Central memory CD4-positive, alpha-beta T cell (primary cell): ENCODE measurements around the gene REM2.
"Not testable (repeated sequence)": the region's sequence is repeated elsewhere in the genome, so short reads cannot be mapped to it uniquely, and the experiment has no call there.

Experiments
- DNase-seq: peaks from one replicate; pipeline ENCODE4 v3.0.0; 2022

The REM2 gene

GRCh38 chr14:22900081-22900799 is 17.2 kb downstream of the REM2 start:
- DNase-seq = peak; percentile 60

DNA sequence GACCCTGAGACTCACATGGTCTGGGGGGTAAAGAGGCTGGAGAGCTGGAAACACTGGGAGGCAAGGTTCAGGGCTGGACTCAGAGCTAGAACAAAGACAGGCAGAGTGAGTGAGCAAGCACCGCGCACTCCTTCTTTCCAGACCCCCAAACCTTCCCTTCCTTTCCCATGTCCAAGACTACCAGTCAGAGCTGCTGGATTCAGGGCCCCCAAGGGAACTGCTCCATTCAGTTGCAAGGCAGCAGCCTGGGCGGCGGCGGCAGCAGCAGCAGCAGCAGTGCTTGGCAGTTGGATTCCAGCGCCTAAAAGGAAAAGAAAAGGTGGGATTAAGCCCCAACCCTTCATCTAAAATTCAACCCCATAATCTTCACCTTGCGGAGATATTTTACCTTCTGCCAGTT is 18.8 kb downstream of the REM2 start:
- DNase-seq = no peak

DNA sequence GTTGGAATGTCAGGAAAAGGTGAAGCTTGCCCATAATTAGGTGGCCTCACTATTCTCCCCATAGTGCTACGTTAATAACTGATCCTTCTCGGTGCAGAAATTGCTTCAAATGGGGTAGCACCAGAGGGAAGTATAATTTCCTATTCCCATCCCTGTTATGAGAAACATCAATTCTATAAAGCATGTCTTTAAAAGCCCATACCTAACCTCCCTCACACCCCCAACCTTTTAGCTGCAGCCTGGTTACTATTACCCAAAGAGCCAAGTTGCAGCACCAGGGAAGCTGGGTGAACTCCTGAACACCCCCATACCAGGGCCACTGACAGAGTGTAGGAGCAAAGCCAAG is 20.7 kb downstream of the REM2 start:
- no peak for DNase-seq

DNA sequence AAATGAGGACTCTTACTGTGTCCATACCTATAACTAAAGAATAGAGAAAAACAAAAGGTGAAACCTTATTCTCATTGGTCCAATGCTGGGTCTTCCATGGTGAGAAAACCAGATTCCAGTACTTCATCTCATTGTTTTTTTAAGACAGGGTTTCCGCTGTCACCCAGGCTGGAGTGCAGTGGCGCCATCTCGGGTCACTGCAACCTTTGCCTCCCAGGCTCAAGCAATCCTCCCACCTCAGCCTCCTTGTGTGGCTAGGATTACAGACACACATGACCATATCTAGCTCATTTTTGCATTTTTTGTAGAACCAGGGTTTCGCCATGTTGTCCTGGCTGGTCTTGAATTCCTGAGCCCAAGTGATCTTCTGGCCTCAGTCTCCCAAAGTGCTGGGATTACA is 22.6 kb downstream of the REM2 start:
- DNase-seq = no peak

DNA sequence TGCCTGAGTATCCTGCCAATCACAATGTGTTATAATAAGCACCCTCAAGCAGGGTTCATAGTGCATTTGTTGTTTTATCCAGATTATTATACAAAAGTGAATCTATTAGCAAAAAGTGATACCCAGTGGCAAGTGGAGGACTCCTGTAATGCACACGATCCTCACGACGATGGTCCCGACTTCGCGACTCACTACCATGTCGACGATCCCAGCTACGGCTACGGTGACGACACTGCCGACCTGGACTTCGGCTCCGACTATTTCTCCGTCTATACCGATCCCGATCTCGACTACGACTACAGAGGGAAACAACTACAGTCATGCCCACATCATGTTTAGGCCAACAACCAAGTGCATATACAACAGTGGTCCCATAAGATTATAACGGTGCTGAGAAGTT is 23.1 kb downstream of the REM2 start:
- no peak for DNase-seq

GRCh38 chr14:22907429-22907828 is 24.4 kb downstream of the REM2 start:
- DNase-seq = no peak

DNA sequence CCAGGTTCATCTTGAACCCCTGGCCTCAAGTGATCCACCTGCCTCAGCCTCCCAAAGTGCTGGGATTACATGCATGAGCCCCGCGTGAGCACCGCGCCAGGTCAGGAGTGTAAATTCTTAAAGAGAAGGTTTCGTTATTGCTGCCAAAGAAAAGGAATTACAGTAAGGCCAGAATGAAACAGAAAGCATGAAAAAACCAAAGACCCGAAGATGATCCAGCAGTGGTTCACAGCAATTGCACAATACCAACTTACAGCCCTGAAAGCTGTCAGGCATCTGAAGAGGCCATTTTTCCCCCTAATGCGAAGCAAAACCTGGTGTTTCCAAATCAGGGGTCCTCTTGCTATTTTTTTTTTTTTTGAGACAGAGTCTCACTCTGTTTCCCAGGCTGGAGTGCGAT is 25.6 kb downstream of the REM2 start:
- no peak for DNase-seq

GRCh38 chr14:22910916-22911315 is 27.9 kb downstream of the REM2 start:
- DNase-seq = no peak

DNA sequence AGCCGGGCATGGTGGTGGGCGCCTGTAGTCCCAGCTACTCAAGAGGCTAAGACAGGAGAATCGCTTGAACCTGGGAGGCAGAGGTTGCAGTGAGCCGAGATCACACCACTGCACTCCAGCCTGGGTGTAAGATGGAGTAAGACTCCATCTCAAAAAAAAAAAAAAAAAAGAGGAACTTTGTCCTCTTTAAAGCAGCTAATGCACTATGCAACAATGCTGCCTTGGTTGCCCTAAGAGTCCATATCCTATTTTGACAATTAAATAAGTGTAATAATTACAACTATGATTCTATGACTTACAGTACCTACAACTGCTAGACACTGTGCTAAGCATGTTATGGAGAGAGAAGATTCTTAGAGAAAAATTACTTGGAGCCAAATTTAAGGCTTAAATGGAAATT is 31.8 kb downstream of the REM2 start:
- DNase-seq = not testable (repeated sequence)

DNA sequence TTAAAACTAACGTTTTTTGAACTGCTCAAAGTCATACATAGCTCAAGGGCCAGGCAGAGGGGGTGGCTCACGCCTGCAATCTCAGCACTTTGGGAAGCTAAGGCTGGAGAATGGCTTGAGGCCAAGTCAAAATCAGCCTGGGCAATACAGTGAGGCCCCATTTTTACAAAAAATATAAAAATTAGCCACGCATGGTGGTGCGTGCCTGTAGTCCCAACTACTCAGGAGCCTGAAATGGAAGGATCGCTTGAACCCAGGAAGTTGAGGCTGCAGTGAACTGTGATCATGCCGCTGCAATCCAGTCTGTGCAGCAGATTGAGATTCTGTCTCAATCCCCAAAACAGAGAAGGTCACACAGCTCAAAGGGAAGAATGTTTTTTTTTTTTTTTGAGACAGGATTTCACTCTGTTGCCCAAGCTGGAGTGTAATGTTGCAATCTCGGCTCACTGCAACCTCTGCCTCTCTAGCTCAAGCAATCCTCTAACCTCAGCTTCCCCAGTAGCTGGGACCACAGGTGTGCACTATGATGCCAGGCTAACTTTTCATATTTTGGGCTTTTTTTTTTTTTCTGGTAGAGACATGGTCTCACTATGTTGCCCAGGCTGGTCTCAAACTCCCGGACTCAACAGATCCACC is 33.0 kb downstream of the REM2 start:
- no peak for DNase-seq

- peak; percentile 100 for DNase-seq
These were observed 36.0 kb downstream of the REM2 start, which contains the start of gene RBM23 for GRCh38 chr14:22918804-22919600. Gene RBM23 (minus strand): TSS chr14:22919149.

GRCh38 chr14:22919601-22919921 is 36.5 kb downstream of the REM2 start:
- no peak for DNase-seq

- no peak for DNase-seq
These were observed 37.7 kb downstream of the REM2 start for GRCh38 chr14:22920697-22921096.

DNA sequence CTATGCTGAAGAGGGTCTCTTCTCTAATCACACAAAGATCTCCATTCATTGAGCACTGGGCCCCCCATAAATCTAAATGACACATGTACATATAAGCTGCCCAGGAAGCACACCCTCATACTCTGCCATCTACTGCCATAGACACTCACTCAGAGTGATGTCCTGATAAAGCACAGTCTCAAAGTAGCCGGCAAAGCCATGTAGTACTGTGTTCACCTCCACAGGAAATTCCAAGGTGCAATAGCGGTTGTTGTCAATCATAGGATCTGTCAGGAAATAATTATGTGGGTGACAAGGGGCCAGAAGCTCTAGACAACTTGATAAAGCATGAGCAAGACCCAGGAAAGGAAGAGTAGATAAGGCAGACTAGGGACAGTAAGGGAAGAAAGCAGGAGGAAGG is 39.3 kb downstream of the REM2 start:
- no peak for DNase-seq

- DNase-seq = no peak
These were observed 40.7 kb downstream of the REM2 start for GRCh38 chr14:22923746-22924145.

GRCh38 chr14:22925513-22925912 is 42.5 kb downstream of the REM2 start:
- no peak for DNase-seq

- no peak for DNase-seq
These were observed 43.3 kb downstream of the REM2 start for GRCh38 chr14:22926316-22926715.

DNA sequence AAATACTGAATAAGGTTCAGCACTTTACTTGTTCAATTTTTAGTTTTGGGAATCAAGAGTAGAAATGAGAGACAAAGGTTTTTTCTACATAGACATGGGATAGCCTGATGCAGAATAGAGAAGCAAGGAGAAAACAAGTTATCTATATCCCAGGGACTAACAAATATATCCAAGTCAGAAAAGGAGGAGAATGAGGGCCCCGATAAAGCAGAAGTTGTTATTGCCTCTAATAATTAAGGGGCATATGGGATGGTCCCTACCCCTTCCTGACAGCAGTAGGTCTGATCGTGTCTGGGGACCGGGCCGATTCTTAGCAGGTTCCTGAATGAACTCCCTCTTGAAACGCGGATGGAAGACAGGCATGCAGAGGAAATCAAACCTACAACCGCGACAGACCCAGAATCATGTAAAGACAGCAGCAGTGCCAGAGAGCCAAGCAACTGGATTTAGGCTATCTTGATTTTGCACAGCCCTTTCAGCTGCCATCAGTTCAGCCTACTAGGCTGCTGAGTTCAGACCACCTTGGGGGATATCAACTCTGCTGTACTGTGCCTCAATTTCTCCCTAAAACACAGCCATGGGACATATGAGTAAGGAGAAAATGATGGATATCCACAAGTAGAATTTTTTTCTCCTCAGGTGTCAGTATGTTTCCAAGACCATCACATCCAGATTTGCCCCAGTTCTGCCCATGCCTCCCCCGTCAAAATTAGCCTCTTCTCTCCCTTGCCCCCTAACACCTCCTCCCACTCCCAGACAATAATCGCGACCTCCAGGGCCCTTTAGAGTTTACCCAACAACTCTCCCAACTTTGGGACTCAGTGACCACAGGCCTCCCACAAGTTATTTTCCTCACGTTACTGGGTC is 45.4 kb downstream of the REM2 start:
- no peak for DNase-seq

- DNase-seq = peak; percentile 99
These were observed 46.3 kb downstream of the REM2 start, which contains the start of gene PRMT5 for GRCh38 chr14:22929104-22929960. Gene PRMT5 (minus strand): TSS chr14:22929376. CDS start chr14:22929361, 15 bp downstream.

GRCh38 chr14:22929961-22930364 is 46.9 kb downstream of the REM2 start:
- no peak for DNase-seq

DNA sequence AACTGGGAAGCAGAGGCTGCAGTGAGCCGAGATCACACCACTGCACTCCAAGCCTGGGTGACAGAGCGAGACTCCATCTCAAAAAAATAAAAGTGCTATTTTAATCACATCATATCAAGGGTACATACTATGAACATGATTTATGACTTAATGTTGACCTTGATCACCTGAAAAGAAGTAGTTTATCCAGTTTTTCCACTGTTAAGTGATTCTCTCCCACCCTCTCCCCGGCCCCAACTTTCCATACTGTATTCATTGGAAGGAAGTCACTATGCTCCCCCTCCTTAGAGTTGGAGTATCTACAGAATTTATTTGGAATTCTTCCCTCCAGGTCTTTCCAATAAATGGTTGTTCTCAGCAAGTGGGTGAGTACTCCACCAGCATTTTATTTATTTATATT is 49.1 kb downstream of the REM2 start:
- no peak for DNase-seq

GRCh38 chr14:22935156-22935555 is 52.1 kb downstream of the REM2 start:
- no peak for DNase-seq
